PFSK-1 (cell line): Measurements from ENCODE around the gene KIF17.

ENCODE experiments used
- FOXP2 ChIP-seq: optimal IDR thresholded peaks from 2 replicates; pipeline ENCODE3; 2011; ENCODE audit warnings: borderline replicate concordance, control low read depth, inconsistent platforms; ENCODE audit not compliant: insufficient read depth; ENCODE audit errors: extremely low read length, extremely low read depth
- POLR2AphosphoS5 ChIP-seq: IDR thresholded peaks from 2 replicates; pipeline ENCODE4 v1.6.1; 2012; ENCODE audit warnings: low read depth, mild to moderate bottlenecking, control low read depth, low read length, moderate library complexity
- SIN3A ChIP-seq: IDR thresholded peaks from 2 replicates; pipeline ENCODE4 v1.6.1; 2012; ENCODE audit warnings: mild to moderate bottlenecking, low read length, moderate library complexity, borderline replicate concordance; ENCODE audit not compliant: insufficient read depth
- TAF1 ChIP-seq: IDR thresholded peaks from 2 replicates; pipeline ENCODE4 v1.6.1; 2012; ENCODE audit warnings: low read length, control low read depth, borderline replicate concordance; ENCODE audit not compliant: insufficient read depth
- TF ChIP-seq, protein P1 (sequence below), 2 experiments: IDR thresholded peaks; 2 replicates each; pipeline versions ENCODE4 v1.6.1 to v1.8.0; 2011 to 2012; ENCODE audit warnings: low read depth in 2 of 2, low read length in 2 of 2, control low read depth in 1 of 2, inconsistent platforms in 1 of 2, mild to moderate bottlenecking in 1 of 2, moderate library complexity in 1 of 2; ENCODE audit not compliant: insufficient read depth in 1 of 2

DNA sequence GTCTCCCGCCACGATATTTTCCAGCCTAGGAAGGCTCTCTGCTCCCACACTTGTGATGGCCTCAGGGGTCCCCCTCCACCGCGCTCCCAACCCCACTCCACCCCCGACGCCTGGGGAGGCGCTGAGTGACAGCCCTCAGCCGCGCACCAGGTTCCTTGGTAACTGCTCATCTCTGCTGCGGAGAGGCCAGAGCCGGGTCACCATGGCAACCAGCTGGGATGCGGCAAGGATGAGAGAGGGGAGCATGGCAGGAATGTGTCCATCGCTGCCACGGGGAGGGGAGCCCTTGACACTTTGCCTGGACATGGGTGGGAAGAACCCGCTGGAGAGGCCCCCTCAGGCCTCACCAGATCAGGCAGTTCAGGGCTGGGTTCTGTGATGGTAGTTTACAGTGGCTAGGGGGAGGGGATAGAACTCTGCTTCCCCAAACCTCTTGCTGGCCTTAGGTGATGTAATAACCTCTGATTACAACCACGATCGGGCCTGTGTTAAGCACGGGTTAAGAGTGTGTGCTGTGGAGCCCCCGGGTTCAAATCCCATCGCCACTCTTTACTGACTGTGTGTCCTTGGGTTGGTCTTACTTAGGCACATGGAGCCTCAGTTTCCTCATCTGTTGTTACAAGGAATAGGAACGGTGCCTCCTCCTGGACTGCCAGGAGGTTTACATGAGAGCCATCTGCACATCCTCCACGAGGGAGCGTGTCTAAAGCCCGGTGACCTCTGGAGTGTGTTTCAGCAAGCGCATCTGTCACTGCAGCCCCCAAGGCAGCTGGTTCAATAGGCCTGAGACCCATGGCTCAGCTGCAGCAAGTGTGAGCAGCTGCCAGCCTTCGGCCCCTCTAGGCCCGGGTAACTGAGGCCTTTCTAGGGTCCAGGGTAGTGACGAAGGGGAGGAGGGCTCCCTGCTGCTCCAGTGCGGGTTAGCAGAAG is 6.3 kb downstream of the KIF17 start:
- TF ChIP-seq TAF1, result no peak
- TF ChIP-seq POLR2AphosphoS5, result no peak
- TF ChIP-seq SIN3A, result no peak
- TF ChIP-seq, protein P1, sequence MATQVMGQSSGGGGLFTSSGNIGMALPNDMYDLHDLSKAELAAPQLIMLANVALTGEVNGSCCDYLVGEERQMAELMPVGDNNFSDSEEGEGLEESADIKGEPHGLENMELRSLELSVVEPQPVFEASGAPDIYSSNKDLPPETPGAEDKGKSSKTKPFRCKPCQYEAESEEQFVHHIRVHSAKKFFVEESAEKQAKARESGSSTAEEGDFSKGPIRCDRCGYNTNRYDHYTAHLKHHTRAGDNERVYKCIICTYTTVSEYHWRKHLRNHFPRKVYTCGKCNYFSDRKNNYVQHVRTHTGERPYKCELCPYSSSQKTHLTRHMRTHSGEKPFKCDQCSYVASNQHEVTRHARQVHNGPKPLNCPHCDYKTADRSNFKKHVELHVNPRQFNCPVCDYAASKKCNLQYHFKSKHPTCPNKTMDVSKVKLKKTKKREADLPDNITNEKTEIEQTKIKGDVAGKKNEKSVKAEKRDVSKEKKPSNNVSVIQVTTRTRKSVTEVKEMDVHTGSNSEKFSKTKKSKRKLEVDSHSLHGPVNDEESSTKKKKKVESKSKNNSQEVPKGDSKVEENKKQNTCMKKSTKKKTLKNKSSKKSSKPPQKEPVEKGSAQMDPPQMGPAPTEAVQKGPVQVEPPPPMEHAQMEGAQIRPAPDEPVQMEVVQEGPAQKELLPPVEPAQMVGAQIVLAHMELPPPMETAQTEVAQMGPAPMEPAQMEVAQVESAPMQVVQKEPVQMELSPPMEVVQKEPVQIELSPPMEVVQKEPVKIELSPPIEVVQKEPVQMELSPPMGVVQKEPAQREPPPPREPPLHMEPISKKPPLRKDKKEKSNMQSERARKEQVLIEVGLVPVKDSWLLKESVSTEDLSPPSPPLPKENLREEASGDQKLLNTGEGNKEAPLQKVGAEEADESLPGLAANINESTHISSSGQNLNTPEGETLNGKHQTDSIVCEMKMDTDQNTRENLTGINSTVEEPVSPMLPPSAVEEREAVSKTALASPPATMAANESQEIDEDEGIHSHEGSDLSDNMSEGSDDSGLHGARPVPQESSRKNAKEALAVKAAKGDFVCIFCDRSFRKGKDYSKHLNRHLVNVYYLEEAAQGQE (IDR thresholded peaks at IDR 0.05; ENCODE audit: insufficient read depth in 1 of 2, low read depth in 2 of 2, low read length in 2 of 2), result no peak
- TF ChIP-seq FOXP2, result no peak
